Measurements from ENCODE around the gene DNAJC19. TPM values are rescaled to one million over a fixed set of nuclear protein-coding genes. Genes with fewer than 3 reads are reported as not detected.
A peak's percentile ranks its signal among the peaks of the same experiment; 100 is the strongest.
"Not testable (repeated sequence)": the region's sequence is repeated elsewhere in the genome, so short reads cannot be mapped to it uniquely, and the experiment has no call there.

Gene DNAJC19
- 37.4 TPM for total RNA-seq
- long read RNA-seq, transcript DNAJC19-202 (5 exons, 1,239 nt), result minor isoform, 13 of 55 reads
- long read RNA-seq, transcript DNAJC19-201 (6 exons, 1,454 nt), result major isoform, 33 of 55 reads
- long read RNA-seq, partial matches to known transcripts, result 0 of 55 reads
- long read RNA-seq, other reads (novel, unspliced or antisense), result 2 of 55 reads

DNA sequence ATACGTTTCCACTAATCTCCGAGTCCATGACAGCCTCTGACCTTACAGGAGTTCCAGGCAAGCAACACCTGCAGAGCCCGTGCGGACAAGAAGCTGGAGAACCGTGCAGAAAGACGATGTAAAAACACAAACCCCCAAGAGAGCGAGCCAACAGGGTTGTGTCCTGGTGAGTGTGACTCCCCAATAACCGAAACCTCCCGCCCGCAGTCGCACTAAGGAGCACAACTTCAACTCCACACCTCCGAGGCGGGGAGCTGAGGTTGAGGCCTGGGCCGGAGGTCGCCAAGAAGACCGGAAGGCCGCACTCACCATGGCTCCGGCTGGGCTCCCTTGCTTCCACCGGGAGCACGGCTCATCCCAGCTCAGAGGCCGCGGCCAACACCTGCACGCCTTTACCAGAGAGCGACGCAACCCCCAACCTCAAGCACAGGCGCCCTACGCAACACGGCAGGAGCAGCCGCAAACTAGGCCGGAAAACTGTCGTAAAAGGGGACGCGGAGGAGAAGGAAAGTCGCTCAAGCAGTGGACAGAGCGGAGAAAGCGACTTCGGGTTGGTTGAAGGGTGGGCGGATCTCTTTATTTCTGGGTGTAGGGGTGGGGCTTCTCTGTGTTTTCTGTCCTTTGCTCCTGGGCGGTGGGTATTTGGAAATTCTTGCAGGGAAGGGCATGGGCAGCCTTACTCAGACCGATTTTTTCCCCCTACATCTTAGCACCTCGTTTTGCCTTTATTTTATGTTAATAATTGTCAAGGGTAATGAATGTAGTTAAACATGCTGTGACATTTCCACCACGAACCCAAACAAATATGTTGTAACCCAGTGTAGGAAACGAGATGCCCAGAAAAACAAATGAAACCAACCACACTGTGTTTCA is at the start of gene DNAJC19:
DNAJC19 (minus strand) TSS at position 446 of the 873 bp plus-strand sequence; CDS start at position 312, 134 bp downstream.
- DNase-seq (ENCODE audit: low spot score), result peak; percentile 94

DNA sequence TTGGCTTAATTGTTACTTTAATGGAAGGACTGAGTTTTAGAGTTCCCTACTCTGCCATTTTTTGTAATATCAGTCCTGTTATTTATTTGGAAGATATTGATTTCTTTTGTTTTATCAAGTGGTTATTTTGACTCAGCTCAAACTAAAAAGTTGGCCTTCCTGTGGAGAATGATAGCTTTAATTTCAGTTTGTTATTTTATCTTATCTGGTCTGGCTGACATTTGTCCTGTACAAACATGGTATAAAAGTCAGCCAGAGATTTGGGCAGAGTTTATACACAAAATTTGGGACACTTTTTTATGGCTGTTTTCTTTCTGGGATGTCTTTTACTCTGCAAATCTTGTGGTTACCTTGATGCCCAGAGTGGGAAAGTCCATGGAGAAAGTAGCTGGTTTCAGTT is 41.4 kb upstream of the DNAJC19 start:
- DNase-seq (ENCODE audit: low spot score), result no peak

DNA sequence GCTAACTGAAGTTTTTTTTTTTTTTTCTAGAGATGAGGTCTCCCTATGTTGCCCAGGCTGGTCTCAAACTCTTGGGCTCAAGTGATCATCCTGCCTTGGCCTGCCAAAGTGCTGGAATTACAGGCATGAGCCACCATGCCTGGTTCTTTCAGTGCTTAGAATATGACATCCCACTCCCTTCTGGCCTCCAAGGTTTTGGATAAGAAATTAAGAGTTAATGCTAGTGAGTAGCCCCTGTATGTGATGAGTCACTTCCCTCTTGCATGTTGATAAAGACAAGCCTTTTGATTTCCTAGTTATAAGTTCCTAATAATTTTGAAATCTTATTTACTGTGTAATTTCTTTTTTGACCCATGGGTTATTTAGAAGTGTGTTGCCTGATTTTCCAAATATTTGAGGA is 35.7 kb upstream of the DNAJC19 start:
- DNase-seq (ENCODE audit: low spot score), result no peak

DNA sequence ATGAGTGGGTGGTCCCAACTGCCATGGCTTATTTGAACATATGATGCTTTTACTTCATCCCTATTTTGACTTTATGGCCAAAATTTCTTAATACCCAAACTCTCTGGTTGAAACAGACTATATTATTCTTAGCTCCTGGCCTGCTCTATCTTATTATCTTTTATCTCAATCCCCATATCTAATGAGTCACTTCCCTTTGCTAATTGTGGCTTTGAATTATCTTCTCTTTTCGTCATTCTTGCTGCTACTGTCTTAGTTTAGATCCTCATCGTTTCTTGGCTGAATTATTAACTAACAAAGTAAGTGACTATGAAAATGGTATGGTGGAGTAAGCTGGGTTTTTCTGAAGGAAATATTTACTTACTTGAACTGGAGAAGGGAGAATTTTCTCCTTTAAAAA is 28.2 kb upstream of the DNAJC19 start:
- no peak for DNase-seq (ENCODE audit: low spot score)

DNA sequence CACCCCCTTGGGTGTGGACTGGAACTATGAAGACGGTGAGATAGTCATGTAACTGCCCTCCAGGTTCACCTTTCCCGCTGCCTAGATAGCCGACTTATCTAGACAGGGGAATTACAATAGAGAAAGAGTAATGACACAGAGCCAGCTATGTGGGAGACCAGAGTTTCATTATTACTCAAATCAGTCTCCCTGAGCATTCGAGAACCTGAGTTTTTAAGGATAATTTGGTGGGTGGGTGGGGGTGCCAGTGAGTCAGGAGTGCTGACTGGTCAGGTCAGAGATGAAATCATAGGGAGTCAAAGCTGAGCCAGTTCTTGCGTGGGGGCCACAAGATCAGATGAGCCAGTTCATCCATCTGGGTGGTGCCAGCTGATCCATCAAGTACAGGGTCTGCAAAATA is 19.7 kb upstream of the DNAJC19 start:
- DNase-seq (ENCODE audit: low spot score), result no peak

DNA sequence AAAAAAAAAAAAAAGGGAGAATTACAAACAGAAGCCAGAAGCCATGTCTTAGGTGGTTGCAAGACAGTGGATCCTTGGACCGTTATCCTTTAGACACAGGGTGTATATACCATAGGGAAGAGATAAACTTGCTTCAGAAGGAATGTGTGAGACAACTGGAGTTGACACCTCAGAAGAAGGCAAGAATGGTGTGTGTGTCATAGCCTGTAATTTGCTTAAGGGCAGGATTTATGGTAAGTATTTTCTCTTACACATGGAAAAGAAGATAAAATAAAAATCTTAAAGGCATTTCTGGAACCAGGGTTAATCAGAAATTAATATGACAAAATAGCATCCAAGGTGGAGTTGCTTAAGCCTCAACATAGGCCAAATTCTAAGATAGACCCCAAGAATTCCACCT is 19.3 kb upstream of the DNAJC19 start:
- DNase-seq (ENCODE audit: low spot score), result no peak

DNA sequence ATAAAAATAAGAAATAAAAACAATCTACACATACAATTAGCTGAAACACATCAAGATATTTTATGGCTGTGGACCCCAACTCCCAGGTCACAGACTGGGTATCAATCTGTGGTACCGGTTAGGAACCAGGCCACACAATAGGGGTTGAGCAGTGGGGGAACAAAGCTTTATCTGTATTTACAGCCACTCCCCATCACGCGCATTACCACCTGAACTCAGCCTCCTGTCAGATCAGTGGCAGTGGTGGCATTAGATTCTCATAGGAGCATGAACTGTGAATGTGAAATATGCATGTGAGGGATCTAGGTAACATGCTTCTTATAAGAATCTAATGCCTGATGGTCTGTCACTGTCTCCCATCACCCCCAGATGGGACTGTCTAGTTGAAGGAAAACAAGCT is 17.7 kb upstream of the DNAJC19 start:
- no peak for DNase-seq (ENCODE audit: low spot score)

DNA sequence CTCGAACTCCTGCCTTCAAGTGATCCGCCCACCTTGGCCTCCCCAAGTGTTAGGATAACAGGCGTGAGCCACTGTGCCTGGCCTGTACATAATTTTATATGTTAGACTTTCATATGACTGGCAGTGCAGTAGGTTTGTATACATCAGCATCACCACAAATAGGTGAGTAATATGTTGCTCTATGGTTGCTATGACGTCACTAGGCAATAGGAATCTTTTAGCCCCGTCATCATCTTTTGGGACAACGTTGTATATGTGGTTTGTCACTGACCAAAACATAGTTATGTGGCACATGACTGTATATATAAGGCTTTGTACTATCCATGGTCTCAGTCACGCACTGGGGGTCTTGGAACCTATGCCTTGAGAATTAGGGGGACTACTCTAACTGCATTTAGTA is 17.0 kb upstream of the DNAJC19 start:
- no peak for DNase-seq (ENCODE audit: low spot score)

DNA sequence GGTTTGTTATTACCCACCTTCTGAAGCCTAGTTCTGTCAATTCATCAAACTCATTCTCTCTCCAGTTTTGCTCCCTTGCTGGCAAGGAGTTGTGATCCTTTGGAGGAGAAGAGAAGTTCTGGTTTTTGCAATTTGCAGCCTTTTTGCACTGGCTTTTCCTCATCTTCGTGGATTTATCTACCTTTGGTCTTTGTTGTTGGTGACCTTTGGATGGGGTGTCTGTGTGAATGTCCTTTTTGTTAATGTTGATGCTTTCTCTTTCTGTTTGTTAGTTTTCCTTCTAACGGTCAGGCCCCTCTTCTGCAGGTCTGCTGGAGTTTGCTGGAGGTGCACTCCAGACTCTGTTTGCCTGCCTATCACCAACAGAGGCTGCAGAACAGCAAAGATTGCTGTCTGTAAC is 13.9 kb upstream of the DNAJC19 start:
- not testable (repeated sequence) for DNase-seq (ENCODE audit: low spot score)

DNA sequence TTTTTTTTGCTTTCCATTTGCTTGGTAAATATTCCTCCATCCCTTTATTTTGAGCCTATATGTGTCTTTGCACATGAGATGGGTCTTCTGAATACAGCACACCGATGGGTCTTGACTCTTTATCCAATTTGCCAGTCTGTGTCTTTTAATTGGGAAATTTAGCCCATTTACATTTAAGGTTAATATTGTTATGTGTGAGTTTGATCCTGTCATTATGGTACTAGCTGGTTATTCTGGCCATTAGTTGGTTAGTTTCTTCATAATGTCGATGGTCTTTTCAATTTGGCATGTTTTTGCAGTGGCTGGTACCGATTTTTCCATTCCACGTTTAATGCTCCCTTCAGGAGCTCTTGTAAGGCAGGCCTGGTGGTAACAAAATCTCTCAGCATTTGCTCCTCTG is 12.8 kb upstream of the DNAJC19 start:
- not testable (repeated sequence) for DNase-seq (ENCODE audit: low spot score)

DNA sequence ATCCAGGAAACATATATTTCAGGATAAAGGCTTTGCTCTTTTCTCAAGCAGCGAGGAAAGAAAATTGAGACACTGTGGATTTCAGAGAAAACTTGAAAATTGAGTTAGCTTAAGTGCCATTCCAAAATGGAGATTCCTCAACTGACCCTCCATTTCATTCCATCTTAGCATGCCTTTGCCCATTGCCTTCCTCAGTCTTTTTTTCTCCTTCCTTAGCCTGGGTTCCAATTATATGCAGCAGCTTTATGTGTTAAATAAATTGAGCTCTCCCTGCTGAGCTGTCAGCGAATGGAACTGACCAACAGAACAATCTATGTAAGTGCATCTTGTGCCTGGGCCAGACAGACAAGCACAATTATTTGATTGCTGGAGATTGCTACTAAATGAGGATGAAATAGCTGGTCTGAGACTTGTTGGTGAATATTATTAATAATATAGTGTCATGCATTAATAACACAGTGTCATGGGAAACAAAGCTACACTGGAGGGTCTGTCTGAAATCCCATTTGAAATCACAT is 6.9 kb upstream of the DNAJC19 start:
- DNase-seq (ENCODE audit: low spot score), result no peak

DNA sequence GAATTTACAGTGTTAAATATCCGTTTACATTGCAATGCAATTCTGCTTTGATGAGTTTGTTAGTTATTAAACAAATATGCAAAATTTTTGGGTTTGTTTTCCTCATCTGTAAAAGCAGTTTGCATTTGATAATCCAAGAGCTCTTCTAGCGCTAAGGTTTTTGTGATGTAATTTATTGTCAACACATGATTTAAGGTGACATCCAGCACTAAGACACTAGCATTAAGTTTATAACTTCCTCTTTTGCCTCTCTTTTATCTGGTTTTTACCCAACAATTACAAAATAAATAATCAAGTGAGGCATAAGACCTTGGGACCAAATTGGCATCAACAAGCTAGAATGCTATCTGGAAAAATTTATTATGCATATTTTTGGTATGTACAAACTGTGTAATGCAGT is 969 bp upstream of the DNAJC19 start:
- DNase-seq (ENCODE audit: low spot score), result no peak

DNA sequence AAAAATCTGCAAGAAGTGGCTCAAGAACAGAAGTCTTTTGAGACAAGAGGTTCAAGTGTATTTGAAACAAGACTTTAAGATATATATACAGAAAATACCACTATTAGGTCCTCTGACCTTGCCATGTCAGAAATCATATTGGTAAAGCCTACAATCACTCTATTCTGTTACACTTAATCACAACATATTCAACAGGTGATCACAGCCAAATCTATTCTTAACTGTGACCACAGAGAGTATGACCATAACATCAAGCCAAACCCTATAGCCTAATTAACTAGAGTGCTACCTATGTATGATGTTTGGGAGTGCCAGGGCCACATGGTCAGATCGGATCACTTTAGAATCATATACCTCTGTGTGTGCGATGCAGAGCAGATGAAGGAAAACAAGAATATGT is 2.2 kb downstream of the DNAJC19 start:
- no peak for DNase-seq (ENCODE audit: low spot score)

DNA sequence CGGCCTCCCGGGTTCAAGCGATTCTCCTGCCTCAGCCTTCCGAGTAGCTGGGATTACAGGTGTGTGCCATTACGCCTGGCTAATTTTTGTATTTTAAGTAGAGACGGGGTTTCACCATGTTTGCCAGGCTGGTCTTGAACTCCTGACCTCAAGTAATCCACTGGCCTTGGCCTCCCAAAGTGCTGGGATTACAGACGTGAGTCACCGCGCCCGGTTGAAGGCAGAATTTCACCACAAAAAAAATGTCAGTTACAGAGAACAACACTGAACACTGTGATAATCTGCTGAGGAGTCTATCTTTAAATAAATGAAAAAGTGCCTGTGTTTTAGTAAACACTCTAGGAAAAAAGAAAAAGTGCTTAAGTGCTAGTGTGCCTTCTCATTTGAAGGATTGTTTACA is 3.2 kb downstream of the DNAJC19 start:
- DNase-seq (ENCODE audit: low spot score), result not testable (repeated sequence)

DNA sequence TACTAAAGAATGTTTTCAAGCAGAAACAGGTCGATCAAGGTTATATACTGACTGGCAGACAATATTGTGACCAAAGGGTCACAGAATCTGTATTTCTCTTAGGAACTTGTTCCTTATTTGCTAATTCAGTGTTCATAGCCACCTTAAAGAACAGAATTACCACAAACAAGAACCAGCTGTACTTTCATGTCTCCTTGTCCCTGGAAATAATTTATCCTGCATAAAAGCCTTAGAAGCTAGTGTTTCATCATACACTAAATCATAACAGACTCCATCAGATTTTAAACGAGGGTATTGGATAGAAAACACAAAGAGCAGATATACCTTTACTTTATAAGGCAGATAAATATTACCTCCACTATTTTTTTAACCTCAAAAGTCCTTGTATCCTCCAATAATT is 6.4 kb downstream of the DNAJC19 start:
- no peak for DNase-seq (ENCODE audit: low spot score)

DNA sequence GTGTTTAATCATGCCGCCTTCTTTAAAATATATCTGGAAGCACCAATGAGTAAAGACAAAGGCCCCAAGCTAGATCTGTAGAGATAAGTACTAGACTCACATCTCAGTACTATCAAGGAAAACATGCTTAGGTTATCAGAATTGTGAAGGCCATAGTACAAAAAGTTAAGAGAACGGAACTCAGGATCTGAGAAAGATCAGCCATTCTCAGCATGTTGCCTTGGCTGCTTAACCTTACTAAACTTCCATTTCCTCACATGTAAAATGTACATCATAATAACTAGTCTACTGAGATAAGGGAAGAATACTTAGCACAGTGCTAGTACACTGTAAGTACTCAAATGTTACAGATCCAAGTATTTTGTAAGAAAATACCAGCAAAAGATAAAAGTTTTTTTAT is 7.6 kb downstream of the DNAJC19 start:
- DNase-seq (ENCODE audit: low spot score), result no peak

DNA sequence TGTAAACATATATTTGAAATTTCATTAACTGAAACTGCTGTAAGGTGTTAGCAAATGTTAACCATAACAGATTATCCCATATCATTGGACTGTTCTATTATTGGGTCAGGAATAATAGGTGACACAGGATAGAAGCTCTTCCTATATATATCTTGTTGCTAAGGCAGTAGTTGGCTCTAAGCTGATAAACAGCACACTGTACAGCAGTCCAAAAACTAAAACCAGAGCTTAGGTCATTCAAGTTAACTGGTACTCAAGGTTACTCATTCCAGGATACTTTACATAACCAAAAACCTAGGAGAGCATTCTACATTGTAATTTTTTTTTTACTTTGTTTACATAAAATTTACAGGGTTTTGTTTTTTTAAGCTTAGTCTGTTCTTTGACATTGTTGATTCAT is 8.9 kb downstream of the DNAJC19 start:
- no peak for DNase-seq (ENCODE audit: low spot score)

DNA sequence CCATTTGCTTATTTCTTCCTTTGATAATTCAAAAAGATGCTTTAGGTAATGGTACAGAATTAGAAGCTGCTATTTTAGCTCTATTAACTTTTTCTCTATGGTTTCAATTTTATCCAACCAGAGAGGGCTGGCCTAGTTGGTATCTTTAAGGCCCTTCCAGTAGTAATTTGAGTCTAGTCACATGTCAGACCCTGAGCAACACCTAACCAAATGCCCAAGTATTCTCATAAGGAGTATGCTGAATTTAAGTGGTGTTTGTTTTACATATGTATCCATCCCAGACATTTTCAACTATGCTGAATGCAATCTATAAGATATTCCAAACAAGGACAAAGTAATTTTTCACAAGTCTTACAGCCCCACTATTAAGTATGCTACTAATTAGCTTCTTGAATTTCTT is 9.6 kb downstream of the DNAJC19 start:
- no peak for DNase-seq (ENCODE audit: low spot score)

DNA sequence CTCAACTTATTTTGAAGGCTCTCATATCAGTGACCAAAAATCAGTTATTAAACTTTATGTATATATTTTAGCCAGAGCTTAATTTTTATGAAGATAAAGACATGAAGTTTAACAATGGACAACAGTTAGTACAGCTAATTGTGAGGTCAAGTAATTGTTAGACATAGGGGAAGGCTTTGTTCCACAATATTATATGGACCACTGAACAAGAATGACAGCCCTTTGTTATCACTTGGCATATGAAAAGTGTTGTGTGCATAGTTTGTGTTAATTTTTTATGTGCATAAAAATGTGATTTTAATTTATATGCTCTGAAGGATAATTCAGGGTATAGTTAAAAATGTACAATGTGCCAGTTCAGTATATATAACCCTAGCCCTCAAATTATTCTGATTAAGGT is 12.0 kb downstream of the DNAJC19 start:
- no peak for DNase-seq (ENCODE audit: low spot score)

DNA sequence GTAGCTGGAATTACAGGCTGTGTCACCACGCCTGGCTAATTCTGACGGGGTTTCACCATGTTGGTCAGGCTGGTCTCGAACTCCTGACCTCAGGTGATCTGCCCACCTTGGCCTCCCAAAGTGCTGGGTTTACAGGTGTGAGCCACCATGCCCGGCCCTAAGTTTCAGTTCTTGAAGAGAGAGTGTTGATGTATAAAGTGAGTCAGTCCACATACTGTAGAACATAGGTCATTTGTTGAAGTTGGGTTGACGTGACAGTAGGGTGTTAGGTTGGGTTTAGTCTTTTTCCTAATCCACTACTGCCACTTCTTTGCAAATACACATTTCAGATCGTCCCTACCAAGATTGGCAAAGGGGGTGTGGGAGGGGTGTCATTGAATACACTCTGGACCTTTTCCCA is 15.2 kb downstream of the DNAJC19 start:
- no peak for DNase-seq (ENCODE audit: low spot score)

DNA sequence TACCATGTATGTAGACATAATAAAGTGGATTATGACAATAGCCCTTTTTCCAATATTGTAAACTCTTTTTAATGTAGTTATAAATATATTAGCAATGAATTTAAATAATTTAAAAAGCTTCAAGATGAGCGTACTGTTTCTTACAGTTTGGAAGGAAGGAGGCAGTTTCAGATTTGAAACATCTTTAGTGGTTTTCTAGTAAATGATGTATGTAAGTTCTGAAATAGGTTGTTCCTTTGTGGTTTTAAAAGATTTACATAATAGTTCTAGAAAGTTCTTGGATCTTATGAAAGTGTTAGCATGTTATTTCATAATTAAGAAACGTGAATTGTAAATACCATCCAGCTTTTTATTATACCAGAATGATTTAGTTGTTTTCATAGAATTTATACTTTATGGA is 16.0 kb downstream of the DNAJC19 start:
- no peak for DNase-seq (ENCODE audit: low spot score)

DNA sequence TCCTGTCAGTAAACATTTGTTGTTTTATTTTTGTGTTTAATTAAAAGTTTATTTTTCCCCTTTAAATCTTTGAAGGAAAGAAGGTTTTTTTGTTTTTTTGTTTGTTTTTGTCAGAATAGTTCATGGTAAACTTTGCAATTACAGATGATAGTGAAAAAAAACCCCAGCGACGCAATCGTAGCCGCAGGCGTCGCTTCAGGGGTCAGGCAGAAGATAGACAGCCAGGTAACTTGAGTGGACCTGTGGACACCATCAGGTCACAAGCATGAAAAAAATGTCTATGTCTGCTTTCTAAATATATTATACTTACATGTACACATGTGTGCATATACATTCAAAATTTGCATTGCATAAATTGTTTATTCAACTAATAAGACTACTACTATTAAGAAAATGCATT is 18.6 kb downstream of the DNAJC19 start:
- no peak for DNase-seq (ENCODE audit: low spot score)

DNA sequence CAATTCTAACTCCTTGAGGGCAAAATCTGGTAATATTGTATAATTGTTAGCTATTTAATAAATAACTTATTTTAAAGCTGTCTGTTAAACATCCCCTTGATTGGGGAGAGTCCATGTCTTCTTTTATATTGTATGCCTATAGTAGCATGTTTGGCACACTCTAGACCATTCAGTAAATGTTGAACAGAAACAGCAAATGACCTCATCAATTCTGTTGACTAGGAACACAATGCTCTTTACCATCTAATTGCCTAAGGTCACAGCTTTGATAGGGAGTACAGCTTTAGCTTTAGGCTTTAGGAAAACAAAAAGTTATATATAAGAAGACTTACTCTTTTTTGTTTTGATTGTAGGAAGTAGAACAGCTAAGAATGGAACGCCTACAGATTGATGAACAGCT is 27.0 kb downstream of the DNAJC19 start:
- DNase-seq (ENCODE audit: low spot score), result no peak

Data from mesenteric fat pad (tissue), 1 donor.